Measurements from ENCODE around the gene GTF3C1.

DNA sequence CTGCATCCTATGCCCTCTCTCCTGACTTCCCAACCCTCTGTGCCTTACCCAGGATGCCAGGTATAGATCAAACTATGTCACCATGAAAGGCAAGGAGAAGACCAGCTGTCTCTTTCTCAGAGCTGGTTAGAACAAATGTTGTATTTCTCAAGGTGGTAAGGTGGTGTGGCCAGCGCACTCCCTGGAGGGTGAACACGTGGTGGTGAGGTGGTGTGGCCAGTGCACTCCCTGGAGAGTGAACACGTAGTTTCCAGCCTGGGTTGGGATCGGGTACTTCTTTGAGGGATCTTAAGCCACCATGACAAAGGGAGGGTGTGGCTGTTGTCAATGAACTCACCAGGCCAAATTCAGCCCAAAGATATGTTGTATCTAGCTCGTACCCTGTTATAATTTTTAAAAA, 27.0 kb upstream of the GTF3C1 start:
- TF ChIP-seq, protein P1, sequence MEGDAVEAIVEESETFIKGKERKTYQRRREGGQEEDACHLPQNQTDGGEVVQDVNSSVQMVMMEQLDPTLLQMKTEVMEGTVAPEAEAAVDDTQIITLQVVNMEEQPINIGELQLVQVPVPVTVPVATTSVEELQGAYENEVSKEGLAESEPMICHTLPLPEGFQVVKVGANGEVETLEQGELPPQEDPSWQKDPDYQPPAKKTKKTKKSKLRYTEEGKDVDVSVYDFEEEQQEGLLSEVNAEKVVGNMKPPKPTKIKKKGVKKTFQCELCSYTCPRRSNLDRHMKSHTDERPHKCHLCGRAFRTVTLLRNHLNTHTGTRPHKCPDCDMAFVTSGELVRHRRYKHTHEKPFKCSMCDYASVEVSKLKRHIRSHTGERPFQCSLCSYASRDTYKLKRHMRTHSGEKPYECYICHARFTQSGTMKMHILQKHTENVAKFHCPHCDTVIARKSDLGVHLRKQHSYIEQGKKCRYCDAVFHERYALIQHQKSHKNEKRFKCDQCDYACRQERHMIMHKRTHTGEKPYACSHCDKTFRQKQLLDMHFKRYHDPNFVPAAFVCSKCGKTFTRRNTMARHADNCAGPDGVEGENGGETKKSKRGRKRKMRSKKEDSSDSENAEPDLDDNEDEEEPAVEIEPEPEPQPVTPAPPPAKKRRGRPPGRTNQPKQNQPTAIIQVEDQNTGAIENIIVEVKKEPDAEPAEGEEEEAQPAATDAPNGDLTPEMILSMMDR (IDR thresholded peaks at IDR 0.05) = no peak
- no peak for TF ChIP-seq POLR2A (IDR thresholded peaks at IDR 0.05)

All from uterus (tissue), 2 donors.